Astrocyte of the cerebellum (primary cell): ENCODE data around the gene KIAA0040.

Experiments
- DNase-seq: peaks from one replicate; pipeline ENCODE4 v3.0.0-alpha.2; 2011; ENCODE audit warnings: low read depth
- H3K4me3 ChIP-seq: 2 replicates; pipeline ENCODE4 v1.5.1; 2011; ENCODE audit warnings: mild to moderate bottlenecking, low read depth, low read length, moderate library complexity
- in situ Hi-C: cut with HindIII; loops from 2 replicates; pipeline ENCODE4 v1.10.0; 2017; ENCODE audit warnings: low sequenced_read_pairs
- TF ChIP-seq, protein P1 (sequence below): IDR thresholded peaks from 2 replicates; pipeline ENCODE4 v1.5.1; 2012; ENCODE audit warnings: low read length, low read depth, moderate library complexity, mild to moderate bottlenecking; ENCODE audit errors: missing control alignments

The KIAA0040 gene

DNA sequence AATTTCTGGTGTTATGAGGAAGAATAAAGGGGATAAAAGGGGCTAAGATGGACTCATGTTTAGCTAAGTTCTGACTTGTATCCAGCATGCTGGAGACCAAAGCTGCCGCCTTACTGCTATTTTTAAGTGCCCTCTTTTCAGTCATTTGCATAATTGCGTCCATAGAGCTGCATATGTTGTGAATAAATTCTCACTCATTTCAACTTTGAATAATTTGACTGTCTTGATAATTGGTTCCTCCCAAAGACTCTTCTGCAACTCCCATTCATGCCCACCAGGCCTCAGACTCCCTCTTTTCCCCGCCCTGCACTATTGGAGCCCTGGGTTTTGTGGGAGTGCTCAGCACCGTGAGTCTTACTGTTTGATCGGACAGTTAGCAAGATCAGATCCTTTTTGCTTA, 45.0 kb downstream of the KIAA0040 start:
- H3K4me3 ChIP-seq = no peak overlapping the region
- DNase-seq = no peak
- TF ChIP-seq, protein P1, sequence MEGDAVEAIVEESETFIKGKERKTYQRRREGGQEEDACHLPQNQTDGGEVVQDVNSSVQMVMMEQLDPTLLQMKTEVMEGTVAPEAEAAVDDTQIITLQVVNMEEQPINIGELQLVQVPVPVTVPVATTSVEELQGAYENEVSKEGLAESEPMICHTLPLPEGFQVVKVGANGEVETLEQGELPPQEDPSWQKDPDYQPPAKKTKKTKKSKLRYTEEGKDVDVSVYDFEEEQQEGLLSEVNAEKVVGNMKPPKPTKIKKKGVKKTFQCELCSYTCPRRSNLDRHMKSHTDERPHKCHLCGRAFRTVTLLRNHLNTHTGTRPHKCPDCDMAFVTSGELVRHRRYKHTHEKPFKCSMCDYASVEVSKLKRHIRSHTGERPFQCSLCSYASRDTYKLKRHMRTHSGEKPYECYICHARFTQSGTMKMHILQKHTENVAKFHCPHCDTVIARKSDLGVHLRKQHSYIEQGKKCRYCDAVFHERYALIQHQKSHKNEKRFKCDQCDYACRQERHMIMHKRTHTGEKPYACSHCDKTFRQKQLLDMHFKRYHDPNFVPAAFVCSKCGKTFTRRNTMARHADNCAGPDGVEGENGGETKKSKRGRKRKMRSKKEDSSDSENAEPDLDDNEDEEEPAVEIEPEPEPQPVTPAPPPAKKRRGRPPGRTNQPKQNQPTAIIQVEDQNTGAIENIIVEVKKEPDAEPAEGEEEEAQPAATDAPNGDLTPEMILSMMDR = no peak
- in situ Hi-C loops = no loop called here

- no peak overlapping the region for H3K4me3 ChIP-seq
- in situ Hi-C loops = no loop called here
- DNase-seq = peak; percentile 11
- TF ChIP-seq, protein P1 = peak; percentile 94
Observed at GRCh38 chr1:175146529-175147213, 45.9 kb downstream of the KIAA0040 start.

DNA sequence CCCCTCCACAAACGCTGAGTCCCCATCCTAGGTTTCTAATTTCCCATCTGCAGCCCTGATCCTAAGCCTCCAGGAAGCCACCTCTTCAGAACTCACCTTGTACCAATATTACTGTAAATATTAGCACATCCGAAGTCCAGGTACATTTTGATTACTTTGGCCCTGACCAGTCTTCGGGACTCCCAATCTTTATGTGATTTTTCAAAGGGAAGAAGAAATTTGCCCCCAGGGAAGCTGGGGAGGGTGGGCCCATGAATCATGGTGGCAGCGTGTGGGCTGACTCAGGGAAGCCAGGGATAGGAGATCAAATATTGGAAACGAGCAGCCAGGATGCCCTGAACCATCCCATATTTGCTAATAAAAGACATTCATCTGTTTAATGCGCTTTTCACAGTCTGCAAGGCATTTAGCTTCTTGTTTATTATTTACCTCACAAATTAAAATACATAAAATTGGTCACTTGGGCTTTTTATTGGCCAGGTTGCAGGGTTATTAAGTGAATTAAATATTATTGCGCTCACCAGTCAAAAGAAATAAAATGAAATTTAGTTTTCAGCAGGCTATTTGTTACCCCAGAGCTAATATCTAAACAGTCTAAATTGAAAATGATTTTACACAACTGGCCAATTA, 46.6 kb downstream of the KIAA0040 start:
- in situ Hi-C loops = no loop called here
- DNase-seq = no peak
- TF ChIP-seq, protein P1 = no peak
- no peak overlapping the region for H3K4me3 ChIP-seq

GRCh38 chr1:175138579-175138978, 54.0 kb downstream of the KIAA0040 start:
- DNase-seq = no peak
- H3K4me3 ChIP-seq = no peak overlapping the region
- TF ChIP-seq, protein P1 = no peak
- in situ Hi-C loops = no loop called here

- in situ Hi-C loops = no loop called here
- TF ChIP-seq, protein P1 = no peak
- DNase-seq = no peak
- no peak overlapping the region for H3K4me3 ChIP-seq
Observed at GRCh38 chr1:175137369-175137768, 55.2 kb downstream of the KIAA0040 start.

DNA sequence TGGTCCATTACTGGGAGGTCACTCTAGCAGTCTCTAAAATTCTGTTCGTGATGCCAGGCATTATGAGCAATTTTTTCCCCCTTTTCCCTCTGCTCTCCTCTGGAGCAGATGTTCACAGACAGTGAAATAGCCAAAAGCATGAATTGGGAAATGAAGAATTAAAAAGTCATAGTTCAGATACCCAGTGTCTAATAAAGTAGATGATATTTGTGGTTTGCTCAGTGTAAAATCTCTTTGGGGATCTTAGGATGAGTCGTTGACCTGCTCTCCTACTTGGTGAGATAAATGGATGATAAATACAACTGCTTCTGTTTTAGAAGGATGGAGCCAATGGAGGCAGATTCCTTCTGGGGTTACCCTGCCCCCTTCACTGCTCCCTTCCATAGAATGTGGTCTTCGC, 56.3 kb downstream of the KIAA0040 start:
- TF ChIP-seq, protein P1 = no peak
- in situ Hi-C loops = no loop called here
- DNase-seq = no peak
- no peak overlapping the region for H3K4me3 ChIP-seq
